22Rv1 (cell line): ENCODE results near the gene FAM216B.

Experiments
- ZFX ChIP-seq: fragments of 450-650 bp; IDR thresholded peaks from 2 replicates; pipeline ENCODE4 v1.6.1; 2017; ENCODE audit warnings: antibody characterized with exemption, borderline replicate concordance
- TF ChIP-seq, protein P1 (sequence below): fragments of 450-650 bp; IDR thresholded peaks from 2 replicates; pipeline ENCODE4 v1.5.1; 2017; ENCODE audit warnings: mild to moderate bottlenecking

DNA sequence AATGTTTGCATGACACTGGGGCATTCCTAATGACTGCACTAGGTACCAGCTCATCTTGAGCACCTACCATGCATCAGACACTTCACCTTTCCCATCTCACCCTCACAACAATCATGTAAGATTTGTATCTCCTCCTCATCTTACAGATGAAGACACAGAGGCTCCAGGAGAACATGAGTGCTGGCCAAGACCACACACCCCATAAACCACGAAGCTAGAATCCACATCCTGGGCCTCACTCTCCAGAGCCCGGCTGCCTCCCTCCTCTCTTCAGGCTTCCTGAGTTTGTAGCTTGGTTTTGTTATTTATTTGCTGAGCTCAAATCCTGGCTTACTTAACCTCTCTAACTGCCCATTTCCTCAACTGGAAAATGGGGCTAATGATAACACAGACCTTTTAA lies 25.9 kb downstream of the FAM216B start:
- TF ChIP-seq, protein P1, sequence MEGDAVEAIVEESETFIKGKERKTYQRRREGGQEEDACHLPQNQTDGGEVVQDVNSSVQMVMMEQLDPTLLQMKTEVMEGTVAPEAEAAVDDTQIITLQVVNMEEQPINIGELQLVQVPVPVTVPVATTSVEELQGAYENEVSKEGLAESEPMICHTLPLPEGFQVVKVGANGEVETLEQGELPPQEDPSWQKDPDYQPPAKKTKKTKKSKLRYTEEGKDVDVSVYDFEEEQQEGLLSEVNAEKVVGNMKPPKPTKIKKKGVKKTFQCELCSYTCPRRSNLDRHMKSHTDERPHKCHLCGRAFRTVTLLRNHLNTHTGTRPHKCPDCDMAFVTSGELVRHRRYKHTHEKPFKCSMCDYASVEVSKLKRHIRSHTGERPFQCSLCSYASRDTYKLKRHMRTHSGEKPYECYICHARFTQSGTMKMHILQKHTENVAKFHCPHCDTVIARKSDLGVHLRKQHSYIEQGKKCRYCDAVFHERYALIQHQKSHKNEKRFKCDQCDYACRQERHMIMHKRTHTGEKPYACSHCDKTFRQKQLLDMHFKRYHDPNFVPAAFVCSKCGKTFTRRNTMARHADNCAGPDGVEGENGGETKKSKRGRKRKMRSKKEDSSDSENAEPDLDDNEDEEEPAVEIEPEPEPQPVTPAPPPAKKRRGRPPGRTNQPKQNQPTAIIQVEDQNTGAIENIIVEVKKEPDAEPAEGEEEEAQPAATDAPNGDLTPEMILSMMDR: no peak
- no peak for TF ChIP-seq ZFX
